Esophagus muscularis mucosa (tissue), 3 donors: ENCODE data around the gene ZXDC.

Experiments used
- CTCF ChIP-seq, 3 experiments: fragments of 200-600 bp in 2 of 3; fragments of 450-650 bp in 1 of 3; sonication (generic) in 2 of 3; IDR thresholded peaks; one replicate each; pipeline ENCODE4 v1.5.1; 2017 to 2019; ENCODE audit warnings: antibody characterized with exemption in 3 of 3, mild to moderate bottlenecking in 2 of 3, moderate library complexity in 1 of 3
- POLR2A ChIP-seq: fragments of 450-650 bp; IDR thresholded peaks from one replicate; pipeline ENCODE4 v1.6.1; 2017; ENCODE audit warnings: antibody characterized with exemption, moderate library complexity, mild to moderate bottlenecking, low read depth
- POLR2AphosphoS5 ChIP-seq, 2 donors: sonication (generic); formaldehyde crosslinking; IDR thresholded peaks; one replicate each; pipeline ENCODE4 v1.6.1; 2017; ENCODE audit warnings: antibody characterized with exemption in 2 of 2

- no peak for TF ChIP-seq CTCF (IDR thresholded peaks at IDR 0.05)
- no peak for TF ChIP-seq POLR2AphosphoS5 (IDR thresholded peaks at IDR 0.05)
- no peak for TF ChIP-seq POLR2A
Measured at GRCh38 chr3:126521122-126521891, 45.6 kb upstream of the ZXDC start.
